ENCODE data around the gene MPO. TPM values are rescaled to one million over a fixed set of nuclear protein-coding genes. Genes with fewer than 3 reads are reported as not detected.
A peak's percentile ranks its signal among the peaks of the same experiment; 100 is the strongest.

MPO gene
- total RNA-seq, 2 experiments from 2014 or later = not detected

DNA sequence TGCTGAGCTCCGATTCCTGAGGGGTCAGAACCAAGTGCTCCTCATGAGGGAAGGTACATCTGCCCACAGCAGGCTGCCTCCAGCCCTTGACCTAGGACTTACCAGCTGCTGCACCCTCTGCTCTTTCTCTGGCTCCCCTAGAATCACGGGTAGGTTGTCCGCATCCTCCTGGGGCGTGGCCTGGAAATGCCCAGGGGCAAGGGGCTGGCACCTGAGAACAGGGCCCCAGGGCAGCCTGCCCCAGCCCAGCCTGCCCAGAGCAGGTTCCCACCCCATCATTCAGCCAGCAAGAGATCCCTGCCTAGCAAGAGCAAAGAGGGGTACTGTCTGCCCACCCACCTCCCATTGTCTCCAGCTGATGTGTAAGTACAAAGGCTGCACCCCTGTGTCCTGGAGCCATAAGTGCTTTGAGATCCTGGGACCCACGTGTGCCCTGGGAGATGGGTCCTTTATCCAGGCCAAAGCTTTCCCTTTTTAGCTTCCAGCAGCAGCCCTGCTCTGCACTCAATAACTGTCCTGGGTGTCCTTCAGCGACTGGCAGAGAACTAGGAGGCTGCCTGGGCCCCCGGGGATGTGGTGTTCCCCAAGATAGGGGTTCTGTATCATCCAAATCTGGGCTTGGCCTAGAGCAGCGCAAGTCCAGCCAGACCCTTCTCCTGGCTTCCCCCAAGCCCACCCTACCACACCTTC, 42.8 kb upstream of the MPO start:
- Mint-ChIP-seq H3K27me3 (peaks cover 1% of the 10 kb centered on the region), H3K4me1 (peaks cover 25% of the 10 kb centered on the region), H3K27ac (no peak overlapping the region), H3K9me3 (no peaks in the 10 kb centered on the region), H3K4me3 (no peak overlapping the region), H3K36me3 (peaks cover 33% of the 10 kb centered on the region)
- DNase-seq = no peak
- no peak for ATAC-seq (ENCODE audit: low read depth)
- POLR2A ChIA-PET = interaction anchor here (7.6 to 25.9 kb wide), 2 partner anchors 16 to 30 kb away, joined by 198 to 2283 read pairs; partner anchors contain the start of gene SUPT4H1

- DNase-seq = no peak
- Mint-ChIP-seq H3K4me3 (no peak overlapping the region), H3K4me1 (peaks cover 23% of the 10 kb centered on the region), H3K27me3 (peaks cover 1% of the 10 kb centered on the region), H3K36me3 (peaks cover 28% of the 10 kb centered on the region), H3K27ac (no peak overlapping the region), H3K9me3 (no peaks in the 10 kb centered on the region)
- POLR2A ChIA-PET = interaction anchor here (0.9 to 25.9 kb wide), 4 partner anchors 13 to 31 kb away, joined by 3 to 2283 read pairs (median 102); partner anchors contain the start of gene SUPT4H1
- ATAC-seq (ENCODE audit: low read depth) = no peak
Measured at GRCh38 chr17:58322581-58323185, 41.9 kb upstream of the MPO start.

- Mint-ChIP-seq H3K9me3 (no peaks in the 10 kb centered on the region), H3K4me3 (no peak overlapping the region), H3K4me1 (peaks cover 23% of the 10 kb centered on the region), H3K27me3 (peaks cover 1% of the 10 kb centered on the region), H3K36me3 (peaks cover 29% of the 10 kb centered on the region), H3K27ac (peak overlapping the region; percentile 22)
- DNase-seq (peak; percentile 33), ATAC-seq (ENCODE audit: low read depth) (no peak)
- POLR2A ChIA-PET = interaction anchor here (0.9 to 25.9 kb wide), 4 partner anchors 13 to 32 kb away, joined by 3 to 2283 read pairs (median 102); partner anchors contain the start of gene SUPT4H1
Measured at GRCh38 chr17:58321571-58322525, 41.1 kb upstream of the MPO start.

DNA sequence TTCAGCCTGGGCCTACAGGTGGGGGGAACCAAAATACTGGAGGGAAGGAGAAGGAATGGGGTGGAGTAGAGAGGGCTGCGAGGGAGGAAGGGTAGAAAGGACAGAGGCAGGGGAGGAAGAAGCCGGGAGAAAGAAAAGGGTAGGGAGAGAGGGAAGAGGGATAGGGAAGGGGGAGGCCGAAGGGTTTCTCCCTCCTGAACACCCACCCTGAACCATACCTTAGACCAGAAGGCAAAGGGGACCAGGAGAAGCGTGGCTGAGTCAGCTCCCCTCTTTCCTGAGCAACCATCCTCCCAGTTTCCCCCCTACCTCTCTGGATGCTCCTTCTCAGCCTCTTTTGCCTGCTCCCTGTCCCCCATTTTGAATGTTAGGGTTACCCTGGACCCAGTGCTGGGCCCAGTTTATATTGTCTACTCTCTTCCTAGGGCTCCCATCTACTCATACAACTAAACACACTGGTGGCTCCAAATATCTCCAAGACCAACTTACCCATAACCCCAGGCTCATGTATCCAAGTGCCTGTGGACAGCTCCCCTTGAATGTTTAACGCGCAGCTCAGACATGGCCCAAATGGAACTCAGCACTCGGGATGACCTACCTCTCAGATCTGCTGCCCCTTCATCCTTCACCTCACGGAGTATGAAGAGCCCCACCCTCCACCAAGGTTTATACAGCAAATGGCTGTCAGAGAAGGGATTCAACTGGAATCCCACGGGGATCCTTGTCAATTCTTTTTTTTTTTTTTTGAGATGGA, 40.0 kb upstream of the MPO start:
- POLR2A ChIA-PET = interaction anchor here (25.9 kb wide), 1 partner anchor 19 kb away, joined by 2283 read pairs; no protein-coding TSS in a partner anchor
- ATAC-seq (ENCODE audit: low read depth) (no peak), DNase-seq (peak; percentile 15)
- peaks cover 16% of the 10 kb centered on the region for H3K4me1 Mint-ChIP-seq
- H3K27ac Mint-ChIP-seq = peak overlapping the region; percentile 0
- H3K4me3 Mint-ChIP-seq = no peak overlapping the region
- peaks cover 23% of the 10 kb centered on the region for H3K36me3 Mint-ChIP-seq
- peaks cover 1% of the 10 kb centered on the region for H3K27me3 Mint-ChIP-seq
- no peaks in the 10 kb centered on the region for H3K9me3 Mint-ChIP-seq

- H3K9me3 Mint-ChIP-seq = no peaks in the 10 kb centered on the region
- no peak for ATAC-seq (ENCODE audit: low read depth)
- no peak for DNase-seq
- H3K27ac Mint-ChIP-seq = no peak overlapping the region
- H3K4me1 Mint-ChIP-seq = peaks cover 14% of the 10 kb centered on the region
- H3K36me3 Mint-ChIP-seq = peaks cover 26% of the 10 kb centered on the region
- peaks cover 1% of the 10 kb centered on the region for H3K27me3 Mint-ChIP-seq
- POLR2A ChIA-PET = interaction anchor here (5.0 to 25.9 kb wide), 2 partner anchors 7 to 19 kb away, joined by 82 to 2283 read pairs; partner anchors contain the start of gene TSPOAP1
- H3K4me3 Mint-ChIP-seq = no peak overlapping the region
Measured at GRCh38 chr17:58320163-58320558, 39.4 kb upstream of the MPO start.

GRCh38 chr17:58319173-58320162, 38.7 kb upstream of the MPO start:
- Mint-ChIP-seq H3K27ac (peak overlapping the region; percentile 25), H3K4me3 (no peak overlapping the region), H3K9me3 (no peaks in the 10 kb centered on the region), H3K4me1 (peaks cover 12% of the 10 kb centered on the region), H3K27me3 (peaks cover 1% of the 10 kb centered on the region), H3K36me3 (peaks cover 24% of the 10 kb centered on the region)
- POLR2A ChIA-PET = interaction anchor here (2.8 to 25.9 kb wide), 3 partner anchors 7 to 33 kb away, joined by 25 to 2283 read pairs (median 82); partner anchors contain the start of genes SUPT4H1 and TSPOAP1
- DNase-seq (peak; percentile 26), ATAC-seq (ENCODE audit: low read depth) (no peak)

GRCh38 chr17:58318627-58319172, 38.0 kb upstream of the MPO start:
- no peak for ATAC-seq (ENCODE audit: low read depth)
- Mint-ChIP-seq H3K9me3 (no peaks in the 10 kb centered on the region), H3K27ac (no peak overlapping the region), H3K36me3 (peaks cover 23% of the 10 kb centered on the region), H3K4me3 (no peak overlapping the region), H3K27me3 (peaks cover 1% of the 10 kb centered on the region), H3K4me1 (peaks cover 12% of the 10 kb centered on the region)
- peak; percentile 28 for DNase-seq
- POLR2A ChIA-PET = interaction anchor here (0.6 to 25.9 kb wide), 4 partner anchors 8 to 104 kb away, joined by 3 to 2283 read pairs (median 54); partner anchors contain the start of genes SUPT4H1 and TSPOAP1

DNA sequence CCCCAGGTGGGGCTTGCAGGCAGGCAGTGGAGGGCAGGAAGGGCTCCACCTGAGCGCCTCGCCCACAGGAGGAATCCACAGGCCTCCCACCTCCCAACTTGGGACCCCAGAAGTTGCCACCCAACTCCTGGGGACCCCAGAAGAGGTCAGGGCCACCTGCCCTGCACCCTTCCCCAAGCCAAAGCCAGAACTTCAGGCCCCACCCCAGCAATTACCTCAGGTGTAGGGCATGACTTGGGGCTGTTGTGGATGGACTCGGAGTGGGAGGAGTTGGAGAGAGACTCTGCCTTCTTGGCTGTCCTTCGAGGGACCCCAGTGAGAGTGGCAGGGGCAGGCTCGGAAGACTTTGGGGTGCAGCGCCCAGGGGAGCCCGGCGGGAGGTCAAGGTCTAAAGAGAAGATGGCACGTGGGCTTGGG, 37.3 kb upstream of the MPO start:
- H3K4me3 Mint-ChIP-seq = no peak overlapping the region
- no peaks in the 10 kb centered on the region for H3K9me3 Mint-ChIP-seq
- POLR2A ChIA-PET = interaction anchor here (0.6 to 25.9 kb wide), 9 partner anchors 9 to 129 kb away, joined by 3 to 2283 read pairs (median 6); partner anchors contain the start of genes RNF43, SUPT4H1 and TSPOAP1
- no peak overlapping the region for H3K27ac Mint-ChIP-seq
- DNase-seq (peak; percentile 36), ATAC-seq (ENCODE audit: low read depth) (no peak)
- peaks cover 21% of the 10 kb centered on the region for H3K36me3 Mint-ChIP-seq
- peaks cover 12% of the 10 kb centered on the region for H3K4me1 Mint-ChIP-seq
- peaks cover 1% of the 10 kb centered on the region for H3K27me3 Mint-ChIP-seq

- ATAC-seq (ENCODE audit: low read depth) = peak; percentile 91
- Mint-ChIP-seq H3K4me3 (peak overlapping the region; percentile 37), H3K9me3 (no peaks in the 10 kb centered on the region), H3K27ac (peak overlapping the region; percentile 76), H3K27me3 (peaks cover 1% of the 10 kb centered on the region), H3K36me3 (peaks cover 24% of the 10 kb centered on the region), H3K4me1 (peaks cover 12% of the 10 kb centered on the region)
- POLR2A ChIA-PET = interaction anchor here (0.6 to 25.9 kb wide), 12 partner anchors 9 to 315 kb away, joined by 3 to 2283 read pairs (median 5); partner anchors contain the start of genes RNF43, SRSF1, SUPT4H1 and TSPOAP1
- DNase-seq = peak; percentile 56
Measured at GRCh38 chr17:58317421-58318064, 36.8 kb upstream of the MPO start.

GRCh38 chr17:58316260-58316960, 35.7 kb upstream of the MPO start:
- DNase-seq = peak; percentile 24
- no peak for ATAC-seq (ENCODE audit: low read depth)
- Mint-ChIP-seq H3K27ac (no peak overlapping the region), H3K4me3 (no peak overlapping the region), H3K27me3 (no peaks in the 10 kb centered on the region), H3K36me3 (peaks cover 18% of the 10 kb centered on the region), H3K4me1 (peaks cover 11% of the 10 kb centered on the region), H3K9me3 (no peaks in the 10 kb centered on the region)
- POLR2A ChIA-PET = interaction anchor here (1.0 to 25.9 kb wide), 5 partner anchors 10 to 316 kb away, joined by 4 to 2283 read pairs (median 25); partner anchors contain the start of genes SUPT4H1 and TSPOAP1
